Measurements from ENCODE around the gene ADI1.

The ADI1 gene
- 59.1 to 116 (median 85.8) reads per million in 17 experiments for total RNA-seq

- DNase-seq: peak; percentile 89 to 97 (median 94)
Measured at GRCh38 chr2:3519255-3520205, at the start of gene ADI1. TSS of gene ADI1 (minus strand) at chr2:3519531. CDS start at chr2:3519487, 44 bp downstream.

- DNase-seq: no peak
Measured at GRCh38 chr2:3566806-3567205, 47.5 kb upstream of the ADI1 start.

GRCh38 chr2:3565117-3565516, 45.8 kb upstream of the ADI1 start:
- no peak for DNase-seq

- DNase-seq: no peak
Measured at GRCh38 chr2:3563521-3563976, 44.2 kb upstream of the ADI1 start.

- peak; percentile 100 for DNase-seq
Measured at GRCh38 chr2:3558205-3559014, 39.1 kb upstream of the ADI1 start, which contains the start of gene RNASEH1. TSS of gene RNASEH1 (minus strand) at chr2:3558333. CDS start at chr2:3558260, 73 bp downstream.

- no peak for DNase-seq
Measured at GRCh38 chr2:3557639-3558204, 38.4 kb upstream of the ADI1 start.

GRCh38 chr2:3553946-3554345, 34.6 kb upstream of the ADI1 start:
- no peak for DNase-seq

- no peak for DNase-seq
Measured at GRCh38 chr2:3547915-3548314, 28.6 kb upstream of the ADI1 start.

GRCh38 chr2:3545788-3546478, 26.6 kb upstream of the ADI1 start:
- no peak for DNase-seq

GRCh38 chr2:3543023-3543683, 23.8 kb upstream of the ADI1 start:
- DNase-seq: no peak

- no peak for DNase-seq
Measured at GRCh38 chr2:3542107-3542506, 22.8 kb upstream of the ADI1 start.

GRCh38 chr2:3539836-3540235, 20.5 kb upstream of the ADI1 start:
- DNase-seq: no peak

GRCh38 chr2:3536682-3537632, 17.6 kb upstream of the ADI1 start:
- DNase-seq: peak; percentile 19 to 77 (median 62)

- DNase-seq: peak; percentile 46 to 74 (median 62)
Measured at GRCh38 chr2:3535794-3536681, 16.7 kb upstream of the ADI1 start.

- no peak for DNase-seq
Measured at GRCh38 chr2:3535467-3535793, 16.1 kb upstream of the ADI1 start.

GRCh38 chr2:3534251-3534814, 15.0 kb upstream of the ADI1 start:
- DNase-seq: no peak

GRCh38 chr2:3533836-3534235, 14.5 kb upstream of the ADI1 start:
- DNase-seq: no peak

- no peak for DNase-seq
Measured at GRCh38 chr2:3532941-3533340, 13.6 kb upstream of the ADI1 start.

All from suppressor macrophage (primary cell).